Stimulated activated CD8-positive, alpha-beta memory T cell treated with anti-CD3 and anti-CD28 coated beads, Interleukin-15, amount 100 ng/mL, for 24 hours (primary cell): ENCODE measurements around the gene CDAN1.
"Not testable (repeated sequence)": the region's sequence is repeated elsewhere in the genome, so short reads cannot be mapped to it uniquely, and the experiment has no call there.

Source experiments
- DNase-seq: peaks from one replicate; pipeline ENCODE4 v3.0.0-alpha.2; 2020; ENCODE audit warnings: low read depth

Gene CDAN1, protein sequence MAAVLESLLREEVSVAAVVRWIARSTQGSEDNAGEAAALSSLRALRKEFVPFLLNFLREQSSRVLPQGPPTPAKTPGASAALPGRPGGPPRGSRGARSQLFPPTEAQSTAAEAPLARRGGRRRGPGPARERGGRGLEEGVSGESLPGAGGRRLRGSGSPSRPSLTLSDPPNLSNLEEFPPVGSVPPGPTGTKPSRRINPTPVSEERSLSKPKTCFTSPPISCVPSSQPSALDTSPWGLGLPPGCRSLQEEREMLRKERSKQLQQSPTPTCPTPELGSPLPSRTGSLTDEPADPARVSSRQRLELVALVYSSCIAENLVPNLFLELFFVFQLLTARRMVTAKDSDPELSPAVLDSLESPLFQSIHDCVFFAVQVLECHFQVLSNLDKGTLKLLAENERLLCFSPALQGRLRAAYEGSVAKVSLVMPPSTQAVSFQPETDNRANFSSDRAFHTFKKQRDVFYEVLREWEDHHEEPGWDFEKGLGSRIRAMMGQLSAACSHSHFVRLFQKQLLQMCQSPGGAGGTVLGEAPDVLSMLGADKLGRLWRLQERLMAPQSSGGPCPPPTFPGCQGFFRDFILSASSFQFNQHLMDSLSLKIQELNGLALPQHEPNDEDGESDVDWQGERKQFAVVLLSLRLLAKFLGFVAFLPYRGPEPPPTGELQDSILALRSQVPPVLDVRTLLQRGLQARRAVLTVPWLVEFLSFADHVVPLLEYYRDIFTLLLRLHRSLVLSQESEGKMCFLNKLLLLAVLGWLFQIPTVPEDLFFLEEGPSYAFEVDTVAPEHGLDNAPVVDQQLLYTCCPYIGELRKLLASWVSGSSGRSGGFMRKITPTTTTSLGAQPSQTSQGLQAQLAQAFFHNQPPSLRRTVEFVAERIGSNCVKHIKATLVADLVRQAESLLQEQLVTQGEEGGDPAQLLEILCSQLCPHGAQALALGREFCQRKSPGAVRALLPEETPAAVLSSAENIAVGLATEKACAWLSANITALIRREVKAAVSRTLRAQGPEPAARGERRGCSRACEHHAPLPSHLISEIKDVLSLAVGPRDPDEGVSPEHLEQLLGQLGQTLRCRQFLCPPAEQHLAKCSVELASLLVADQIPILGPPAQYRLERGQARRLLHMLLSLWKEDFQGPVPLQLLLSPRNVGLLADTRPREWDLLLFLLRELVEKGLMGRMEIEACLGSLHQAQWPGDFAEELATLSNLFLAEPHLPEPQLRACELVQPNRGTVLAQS

DNA sequence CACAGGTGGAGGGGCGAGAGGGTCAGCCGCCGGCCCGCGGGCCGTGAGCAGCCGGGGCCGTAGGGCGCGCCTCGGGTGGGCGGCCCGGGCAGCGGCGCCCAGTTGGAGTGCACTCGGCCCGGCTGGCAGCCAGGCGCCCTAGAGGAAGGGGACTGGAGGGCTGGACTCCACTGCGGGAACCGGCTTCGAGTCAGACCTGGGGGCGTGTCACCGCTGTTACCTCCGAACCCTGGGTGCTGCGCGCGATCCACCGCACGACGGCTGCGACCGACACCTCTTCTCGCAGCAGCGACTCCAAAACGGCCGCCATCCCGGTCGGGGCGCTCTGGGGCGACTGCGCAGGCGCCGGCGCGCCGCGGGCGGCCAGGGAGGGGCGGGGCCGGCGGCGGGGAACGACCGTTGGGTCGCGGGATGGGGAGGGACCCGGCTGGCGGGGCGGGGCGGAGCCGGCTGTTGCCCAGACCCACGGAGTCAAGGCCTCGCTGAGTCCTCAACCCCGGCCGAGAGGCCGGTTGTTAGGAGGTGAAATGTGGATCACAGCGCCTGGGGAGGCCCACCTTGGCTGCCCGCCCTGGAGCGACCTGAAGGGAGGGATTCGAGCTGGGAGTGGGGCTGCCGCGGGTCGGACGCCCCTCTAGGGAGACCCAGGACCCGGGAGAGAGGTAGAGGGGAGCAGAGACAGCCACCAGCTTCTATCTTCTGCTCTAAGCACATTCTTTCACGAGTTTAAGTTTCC is at the start of gene CDAN1:
CDAN1 (minus strand) TSS at position 336 of the 736 bp plus-strand sequence; CDS start at position 310, 26 bp downstream.
- DNase-seq = peak; percentile 81

- no peak for DNase-seq
Observed at GRCh38 chr15:42785569-42785968, 48.6 kb upstream of the CDAN1 start.

DNA sequence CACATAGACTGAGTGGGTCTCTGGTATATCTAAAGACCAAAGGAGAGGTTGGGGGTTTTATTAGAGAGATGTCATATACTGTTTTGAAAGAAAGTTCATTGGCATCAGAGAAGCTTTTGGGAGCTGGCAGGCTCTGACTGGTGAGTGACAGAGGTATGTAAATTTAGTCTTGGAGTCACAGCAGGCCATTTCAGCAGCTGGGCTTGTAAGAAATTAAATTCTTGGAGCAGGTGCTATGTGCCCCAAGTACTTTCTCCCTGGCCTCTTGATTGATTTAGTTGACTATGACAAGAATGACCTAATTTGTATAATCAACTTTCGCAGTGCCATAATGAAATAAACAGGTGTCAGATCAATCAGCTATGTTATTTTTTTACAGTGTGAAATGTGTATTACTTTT is 47.8 kb upstream of the CDAN1 start:
- no peak for DNase-seq

DNA sequence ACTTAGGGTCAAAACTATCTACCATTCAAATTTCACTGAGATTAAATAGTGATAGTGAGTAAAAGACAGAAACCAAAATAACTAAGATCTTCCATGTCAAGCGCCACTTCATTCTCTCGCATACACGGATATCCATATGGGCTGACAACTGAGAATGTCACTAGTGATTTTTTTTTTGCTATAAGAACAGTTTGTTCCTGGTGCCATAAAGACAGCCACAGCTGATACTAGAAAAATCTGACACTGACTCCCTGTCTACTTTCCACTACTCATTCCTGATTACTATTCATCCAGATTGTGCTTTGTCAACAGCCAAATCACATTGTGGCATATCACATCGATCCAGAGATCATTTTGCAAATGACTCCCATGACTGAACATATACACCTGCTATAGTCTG is 45.8 kb upstream of the CDAN1 start:
- DNase-seq = no peak

DNA sequence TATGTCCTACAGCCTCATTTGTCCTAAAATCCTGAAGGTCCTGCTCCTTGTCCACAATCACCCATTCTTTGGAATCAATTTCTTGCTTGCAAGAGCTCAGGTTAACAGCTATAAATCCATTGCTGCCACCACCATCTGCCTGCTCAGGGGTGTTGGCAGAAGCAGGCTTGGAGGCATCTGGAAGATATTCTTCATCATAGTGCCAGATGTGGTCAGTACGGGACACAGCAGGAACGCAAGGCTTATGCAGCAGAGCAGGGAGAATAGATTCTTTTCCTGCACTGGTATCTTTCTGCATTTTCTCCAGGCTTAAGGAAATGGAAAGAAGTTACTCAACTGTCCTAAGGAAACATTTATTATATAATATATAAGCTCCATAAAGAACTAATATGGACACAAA is 38.5 kb upstream of the CDAN1 start:
- DNase-seq = no peak

GRCh38 chr15:42772901-42773300 is 36.0 kb upstream of the CDAN1 start:
- DNase-seq = no peak

DNA sequence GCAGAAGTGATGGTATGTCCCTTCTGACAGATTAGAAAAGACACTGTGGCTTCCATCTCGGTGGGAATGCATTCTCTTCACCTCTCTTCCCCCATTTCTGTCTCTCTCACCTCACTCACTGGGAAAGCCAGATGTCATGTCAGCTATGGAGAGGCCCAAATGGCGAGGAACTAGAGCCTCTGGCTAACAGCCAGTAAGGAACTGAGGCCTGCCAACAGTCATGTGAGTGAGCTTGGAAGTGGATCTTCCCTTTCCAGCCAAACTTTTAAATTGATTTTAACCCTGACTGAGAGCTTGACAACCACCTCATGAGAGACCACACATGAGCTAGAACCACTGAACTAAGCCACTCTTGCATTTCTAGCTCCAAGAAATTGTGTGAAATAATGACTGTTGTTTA is 35.2 kb upstream of the CDAN1 start:
- DNase-seq = no peak

DNA sequence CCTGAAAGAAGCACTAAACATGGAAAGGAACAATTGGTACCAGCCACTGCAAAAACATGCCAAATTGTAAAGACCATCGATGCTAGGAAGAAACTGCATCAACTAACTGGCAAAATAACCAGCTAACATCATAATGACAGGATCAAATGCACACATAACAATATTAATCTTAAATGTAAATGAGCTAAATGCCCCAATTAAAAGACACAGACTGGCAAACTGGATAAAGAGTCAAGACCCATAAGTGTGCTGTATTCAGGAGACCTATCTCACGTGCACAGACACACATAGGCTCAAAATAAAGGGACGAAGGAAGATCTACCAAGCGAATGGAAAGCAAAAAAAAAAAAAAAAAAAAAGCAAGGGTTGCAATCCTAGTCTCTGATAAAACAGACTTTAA is 29.2 kb upstream of the CDAN1 start:
- DNase-seq = not testable (repeated sequence)

DNA sequence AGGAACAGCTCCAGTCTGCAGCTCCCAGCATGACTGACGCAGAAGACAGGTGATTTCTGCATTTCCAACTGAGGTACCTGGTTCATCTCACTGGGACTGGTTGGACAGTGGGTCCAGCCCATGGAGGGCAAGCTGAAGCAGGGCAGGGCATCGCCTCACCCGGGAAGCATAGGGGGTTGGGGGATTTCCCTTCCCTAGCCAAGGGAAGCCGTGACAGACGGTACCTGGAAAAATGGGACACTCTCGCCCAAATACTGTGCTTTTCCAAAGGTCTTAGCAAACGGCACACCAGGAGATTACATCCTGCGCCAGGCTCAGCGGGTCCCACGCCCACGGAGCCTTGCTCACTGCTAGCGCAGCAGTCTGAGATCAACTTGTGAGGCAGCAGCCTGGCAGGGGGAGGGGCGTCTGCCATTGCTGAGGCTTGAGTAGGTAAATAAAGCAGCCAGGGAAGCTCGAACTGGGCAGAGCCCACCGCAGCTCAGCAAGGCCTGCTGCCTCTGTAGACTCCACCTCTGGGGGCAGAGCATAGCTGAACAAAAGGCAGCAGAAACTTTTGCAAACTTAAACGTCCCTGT is 27.3 kb upstream of the CDAN1 start:
- DNase-seq = not testable (repeated sequence)

- DNase-seq = not testable (repeated sequence)
Observed at GRCh38 chr15:42761813-42762212, 24.9 kb upstream of the CDAN1 start.

GRCh38 chr15:42760759-42761158 is 23.8 kb upstream of the CDAN1 start:
- no peak for DNase-seq

DNA sequence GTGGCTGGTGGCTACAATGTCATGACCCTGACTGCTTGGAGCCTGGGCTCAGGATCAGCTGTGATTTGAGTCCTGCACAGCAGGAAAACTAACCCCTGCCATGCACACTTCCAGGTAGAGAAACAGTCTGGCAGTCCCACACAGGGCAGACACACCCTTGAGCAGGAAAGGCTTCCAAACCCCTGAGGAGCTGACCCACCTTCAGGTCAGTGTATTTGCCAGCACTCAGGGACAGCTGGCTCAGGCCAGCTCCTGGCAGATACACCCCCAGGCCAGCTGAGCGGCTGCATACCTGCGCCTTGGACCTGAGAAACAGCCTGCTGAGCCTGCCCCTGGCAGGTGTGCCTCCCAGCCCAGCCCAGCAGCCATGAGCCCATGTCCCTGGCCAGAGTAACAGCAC is 22.2 kb upstream of the CDAN1 start:
- no peak for DNase-seq

DNA sequence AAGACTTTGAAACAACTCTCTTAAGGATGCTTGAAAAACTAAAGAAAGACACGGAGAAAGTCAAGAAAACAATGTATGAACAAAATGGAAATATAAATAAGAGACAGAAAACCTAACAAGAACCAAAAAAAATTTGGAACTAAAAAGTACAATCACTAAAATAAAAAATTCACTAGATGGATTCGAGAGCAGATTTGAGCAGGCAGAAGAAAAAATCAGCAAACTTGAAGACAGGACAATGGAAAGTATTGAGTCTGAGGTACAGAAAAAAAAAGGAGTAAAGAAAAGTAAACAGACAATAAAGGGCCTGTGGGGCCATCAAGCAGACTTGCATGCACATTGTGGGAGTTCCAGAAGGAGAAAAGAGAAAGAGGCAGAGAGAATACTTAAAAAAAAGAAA is 13.4 kb upstream of the CDAN1 start:
- no peak for DNase-seq

DNA sequence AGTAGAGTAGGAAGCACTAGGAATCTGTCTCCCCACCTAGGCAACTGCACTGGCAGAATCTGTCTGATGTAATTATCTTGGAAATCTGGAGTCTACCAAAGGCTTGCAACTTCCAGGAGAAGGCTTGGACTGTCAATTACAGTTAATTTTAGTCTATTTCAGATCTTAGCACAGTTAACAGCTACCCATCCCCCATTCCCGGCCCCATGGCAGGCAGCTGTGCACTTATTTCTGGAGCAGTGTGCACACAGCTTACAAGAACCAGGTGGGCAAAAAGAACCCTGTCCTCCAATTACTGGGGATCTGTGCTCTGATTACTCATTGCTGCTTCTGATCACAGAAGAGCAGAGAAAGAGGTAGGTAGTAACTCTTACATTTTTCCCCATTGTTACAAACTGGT is 12.3 kb upstream of the CDAN1 start:
- DNase-seq = no peak

- no peak for DNase-seq
Observed at GRCh38 chr15:42744195-42744594, 7.3 kb upstream of the CDAN1 start.

DNA sequence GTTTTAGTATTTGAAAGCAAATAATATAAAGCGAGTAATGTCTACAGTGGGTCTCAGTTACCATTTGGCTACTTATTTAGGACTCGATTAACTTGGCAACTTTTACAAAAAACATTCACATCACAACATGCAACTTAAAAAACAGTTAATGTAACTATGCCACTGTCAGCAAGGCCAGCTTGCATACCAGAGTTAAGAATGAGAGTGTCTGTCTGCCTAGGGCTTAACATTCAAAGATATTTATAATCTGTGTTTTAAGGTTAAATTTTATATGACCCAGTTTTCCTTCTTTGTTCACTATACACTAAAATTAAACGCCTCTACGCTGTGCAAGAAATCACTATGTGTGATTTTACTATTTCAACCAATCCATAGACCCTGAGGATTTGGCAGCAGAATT is 5.2 kb upstream of the CDAN1 start:
- DNase-seq = no peak

DNA sequence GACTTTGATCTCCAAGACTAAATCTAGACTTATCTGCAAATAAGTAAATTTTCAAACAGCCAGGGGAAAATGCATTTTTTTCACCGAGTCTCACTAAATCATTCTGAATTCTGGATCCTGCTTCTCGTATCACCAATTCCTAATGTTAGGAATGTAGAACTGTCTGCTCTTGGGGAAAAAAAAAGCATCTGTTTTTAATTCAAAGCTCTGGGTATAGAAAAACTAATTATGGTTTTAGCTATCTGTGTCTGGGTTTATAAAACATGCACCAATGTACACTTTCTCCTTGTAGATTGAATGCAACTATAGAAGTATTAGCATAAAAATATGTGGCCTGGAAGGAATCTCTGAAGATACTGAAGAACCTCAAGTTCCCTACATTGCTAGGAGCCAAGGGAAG is 4.8 kb upstream of the CDAN1 start:
- no peak for DNase-seq

- DNase-seq = no peak
Observed at GRCh38 chr15:42737529-42738328, 801 bp upstream of the CDAN1 start.

GRCh38 chr15:42736178-42736792 is 643 bp downstream of the CDAN1 start:
- DNase-seq = no peak
